Measurements from ENCODE around the gene OR2C3. TPM values are rescaled to one million over a fixed set of nuclear protein-coding genes. Genes with fewer than 3 reads are reported as not detected.

OR2C3 gene
- total RNA-seq, 2 donors from 2014 or later: 0.45 TPM; not detected in 1

GRCh38 chr1:247562198-247562597 lies 26.0 kb upstream of the OR2C3 start:
- DNase-seq (ENCODE audit: low spot score): no peak
- Histone ChIP-seq H3K4me3 (no peak overlapping the region), H3K27ac (no peak overlapping the region), H3K36me3 (no peaks in the 10 kb centered on the region), H3K4me1 (replicated peaks) (no peaks in the 10 kb centered on the region), H3K27me3 (replicated peaks; ENCODE audit: insufficient read depth) (no peaks in the 10 kb centered on the region), H3K9me3 (no peaks in the 10 kb centered on the region)
- WGBS: 54% methylated on average over 9 of the region's 9 CpGs
- intact Hi-C loops (cut with DNase I): no loop called here
- TF ChIP-seq, protein P1, sequence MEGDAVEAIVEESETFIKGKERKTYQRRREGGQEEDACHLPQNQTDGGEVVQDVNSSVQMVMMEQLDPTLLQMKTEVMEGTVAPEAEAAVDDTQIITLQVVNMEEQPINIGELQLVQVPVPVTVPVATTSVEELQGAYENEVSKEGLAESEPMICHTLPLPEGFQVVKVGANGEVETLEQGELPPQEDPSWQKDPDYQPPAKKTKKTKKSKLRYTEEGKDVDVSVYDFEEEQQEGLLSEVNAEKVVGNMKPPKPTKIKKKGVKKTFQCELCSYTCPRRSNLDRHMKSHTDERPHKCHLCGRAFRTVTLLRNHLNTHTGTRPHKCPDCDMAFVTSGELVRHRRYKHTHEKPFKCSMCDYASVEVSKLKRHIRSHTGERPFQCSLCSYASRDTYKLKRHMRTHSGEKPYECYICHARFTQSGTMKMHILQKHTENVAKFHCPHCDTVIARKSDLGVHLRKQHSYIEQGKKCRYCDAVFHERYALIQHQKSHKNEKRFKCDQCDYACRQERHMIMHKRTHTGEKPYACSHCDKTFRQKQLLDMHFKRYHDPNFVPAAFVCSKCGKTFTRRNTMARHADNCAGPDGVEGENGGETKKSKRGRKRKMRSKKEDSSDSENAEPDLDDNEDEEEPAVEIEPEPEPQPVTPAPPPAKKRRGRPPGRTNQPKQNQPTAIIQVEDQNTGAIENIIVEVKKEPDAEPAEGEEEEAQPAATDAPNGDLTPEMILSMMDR (IDR thresholded peaks at IDR 0.05): no peak
- TF ChIP-seq POLR2A (IDR thresholded peaks at IDR 0.05) (no peak), POLR2AphosphoS5 (IDR thresholded peaks at IDR 0.05) (no peak)

- H3K9me3 ChIP-seq: no peaks in the 10 kb centered on the region
- TF ChIP-seq POLR2AphosphoS5 (IDR thresholded peaks at IDR 0.05): no peak
- H3K27ac ChIP-seq: no peak overlapping the region
- H3K4me3 ChIP-seq: no peak overlapping the region
- DNase-seq (ENCODE audit: low spot score): no peak
- intact Hi-C loops (cut with DNase I): no loop called here
- H3K36me3 ChIP-seq: no peaks in the 10 kb centered on the region
- WGBS: 42% methylated on average over 10 of the region's 10 CpGs
- H3K27me3 ChIP-seq (replicated peaks; ENCODE audit: insufficient read depth): no peaks in the 10 kb centered on the region
- H3K4me1 ChIP-seq (replicated peaks): no peaks in the 10 kb centered on the region
These were observed 25.5 kb upstream of the OR2C3 start for GRCh38 chr1:247561711-247562110.

- Histone ChIP-seq H3K36me3 (no peaks in the 10 kb centered on the region), H3K27ac (no peak overlapping the region), H3K9me3 (no peaks in the 10 kb centered on the region), H3K4me3 (no peak overlapping the region), H3K4me1 (replicated peaks) (no peaks in the 10 kb centered on the region), H3K27me3 (replicated peaks; ENCODE audit: insufficient read depth) (no peaks in the 10 kb centered on the region)
- no peak for DNase-seq (ENCODE audit: low spot score)
- intact Hi-C loops (cut with DNase I): no loop called here
- TF ChIP-seq POLR2AphosphoS5 (IDR thresholded peaks at IDR 0.05) (no peak), POLR2A (IDR thresholded peaks at IDR 0.05) (no peak)
- TF ChIP-seq, protein P1 (IDR thresholded peaks at IDR 0.05): no peak
- 76% methylated on average over 2 of the region's 2 CpGs for WGBS
These were observed 21.9 kb upstream of the OR2C3 start for GRCh38 chr1:247557926-247558674.

GRCh38 chr1:247552231-247552630 lies 16.0 kb upstream of the OR2C3 start:
- no peak for DNase-seq (ENCODE audit: low spot score)
- 60% methylated on average over 2 of the region's 2 CpGs for WGBS
- Histone ChIP-seq H3K4me3 (no peak overlapping the region), H3K36me3 (no peaks in the 10 kb centered on the region), H3K4me1 (replicated peaks) (no peaks in the 10 kb centered on the region), H3K27me3 (replicated peaks; ENCODE audit: insufficient read depth) (no peaks in the 10 kb centered on the region), H3K9me3 (no peaks in the 10 kb centered on the region), H3K27ac (no peak overlapping the region)
- TF ChIP-seq, protein P1 (IDR thresholded peaks at IDR 0.05): no peak
- TF ChIP-seq POLR2A (IDR thresholded peaks at IDR 0.05) (no peak), POLR2AphosphoS5 (IDR thresholded peaks at IDR 0.05) (no peak)
- intact Hi-C loops (cut with DNase I): no loop called here

GRCh38 chr1:247551721-247552120 lies 15.5 kb upstream of the OR2C3 start:
- Histone ChIP-seq H3K4me1 (replicated peaks) (no peaks in the 10 kb centered on the region), H3K36me3 (no peaks in the 10 kb centered on the region), H3K4me3 (no peak overlapping the region), H3K9me3 (no peaks in the 10 kb centered on the region), H3K27me3 (replicated peaks; ENCODE audit: insufficient read depth) (no peaks in the 10 kb centered on the region), H3K27ac (no peak overlapping the region)
- TF ChIP-seq POLR2A (IDR thresholded peaks at IDR 0.05): no peak
- TF ChIP-seq, protein P1 (IDR thresholded peaks at IDR 0.05): no peak
- TF ChIP-seq POLR2AphosphoS5 (IDR thresholded peaks at IDR 0.05): no peak
- WGBS: 18% methylated on average over 1 of the region's 1 CpG
- no peak for DNase-seq (ENCODE audit: low spot score)
- intact Hi-C loops (cut with DNase I): no loop called here
